BE2C (cell line): ENCODE results near the gene PRIMA1.

ENCODE experiments used
- DNase-seq: peaks from one replicate; pipeline ENCODE4 v3.0.0-alpha.2; 2020
- H3K27me3 ChIP-seq: fragments of 250-450 bp; sonication (Bioruptor Pico); 2 replicates; pipeline ENCODE4 v1.5.1; 2020; ENCODE audit warnings: mild to moderate bottlenecking
- H3K36me3 ChIP-seq: fragments of 250-450 bp; sonication (Bioruptor Pico); 2 replicates; pipeline ENCODE4 v1.5.1; 2020; ENCODE audit warnings: mild to moderate bottlenecking
- H3K4me1 ChIP-seq: fragments of 250-450 bp; sonication (Bioruptor Pico); 2 replicates; pipeline ENCODE4 v1.5.1; 2020
- H3K4me3 ChIP-seq: 2 replicates; pipeline ENCODE4 v1.5.1; 2011; ENCODE audit warnings: low read depth, low read length
- H3K9me3 ChIP-seq: fragments of 250-450 bp; sonication (Bioruptor Pico); 2 replicates; pipeline ENCODE4 v1.5.1; 2020
- CTCF ChIP-seq: IDR thresholded peaks from 2 replicates; pipeline ENCODE4 v1.5.1; 2012; ENCODE audit warnings: mild to moderate bottlenecking, low read depth, low read length

The PRIMA1 gene

GRCh38 chr14:93797536-93797935, 9.3 kb upstream of the PRIMA1 start:
- no peak for TF ChIP-seq CTCF
- no peak overlapping the region for H3K4me3 ChIP-seq

GRCh38 chr14:93797071-93797470, 8.8 kb upstream of the PRIMA1 start:
- no peaks in the 10 kb centered on the region for H3K36me3 ChIP-seq
- no peak overlapping the region for H3K4me3 ChIP-seq
- H3K4me1 ChIP-seq = no peaks in the 10 kb centered on the region
- no peak for TF ChIP-seq CTCF
- no peaks in the 10 kb centered on the region for H3K27me3 ChIP-seq
- DNase-seq = no peak
- H3K9me3 ChIP-seq = no peaks in the 10 kb centered on the region

More at GRCh38 chr14:93797536-93797935, 9.3 kb upstream of the PRIMA1 start:
- Histone ChIP-seq H3K4me1 (no peaks in the 10 kb centered on the region), H3K27me3 (no peaks in the 10 kb centered on the region), H3K36me3 (no peaks in the 10 kb centered on the region), H3K9me3 (no peaks in the 10 kb centered on the region)
- DNase-seq = no peak

- no peaks in the 10 kb centered on the region for H3K27me3 ChIP-seq
- DNase-seq = no peak
These were observed 6.5 kb upstream of the PRIMA1 start for GRCh38 chr14:93794756-93795155.

GRCh38 chr14:93793555-93794324, 5.5 kb upstream of the PRIMA1 start:
- no peak for DNase-seq
- no peaks in the 10 kb centered on the region for H3K9me3 ChIP-seq
- no peaks in the 10 kb centered on the region for H3K36me3 ChIP-seq

More at GRCh38 chr14:93794756-93795155, 6.5 kb upstream of the PRIMA1 start:
- Histone ChIP-seq H3K9me3 (no peaks in the 10 kb centered on the region), H3K4me1 (no peaks in the 10 kb centered on the region; the same call in 1 of the 2 replicates), H3K4me3 (no peak overlapping the region), H3K36me3 (no peaks in the 10 kb centered on the region)
- TF ChIP-seq CTCF = no peak

GRCh38 chr14:93792391-93792790, 4.1 kb upstream of the PRIMA1 start:
- no peak for DNase-seq
- H3K4me1 ChIP-seq = peaks cover 6% of the 10 kb centered on the region
- H3K4me3 ChIP-seq = no peak overlapping the region
- no peaks in the 10 kb centered on the region for H3K9me3 ChIP-seq
- no peaks in the 10 kb centered on the region for H3K27me3 ChIP-seq
- no peaks in the 10 kb centered on the region for H3K36me3 ChIP-seq
- TF ChIP-seq CTCF = no peak

More at GRCh38 chr14:93793555-93794324, 5.5 kb upstream of the PRIMA1 start:
- H3K27me3 ChIP-seq = no peaks in the 10 kb centered on the region
- no peak for TF ChIP-seq CTCF
- H3K4me1 ChIP-seq = peaks cover 6% of the 10 kb centered on the region
- H3K4me3 ChIP-seq = no peak overlapping the region

- no peaks in the 10 kb centered on the region for H3K36me3 ChIP-seq
- no peaks in the 10 kb centered on the region for H3K27me3 ChIP-seq
- no peak for TF ChIP-seq CTCF
- no peaks in the 10 kb centered on the region for H3K9me3 ChIP-seq
- peaks cover 9% of the 10 kb centered on the region for H3K4me1 ChIP-seq
- no peak overlapping the region for H3K4me3 ChIP-seq
- no peak for DNase-seq
These were observed 2.7 kb upstream of the PRIMA1 start for GRCh38 chr14:93790966-93791365.
